Activated CD4-positive, CD25-positive, alpha-beta regulatory T cell treated with anti-CD3 and anti-CD28 coated beads, Interleukin-2, amount 50 U/mL, for 24 hours (primary cell): ENCODE data around the gene GOLGA8N.
"Not testable (repeated sequence)": the region's sequence is repeated elsewhere in the genome, so short reads cannot be mapped to it uniquely, and the experiment has no call there.

Experiments
- ATAC-seq, 2 donors: fragments of 150-1000 bp; cut with Tn5 transposase; one replicate each; pipeline ENCODE4 v1.10.0; 2021; ENCODE audit warnings: mild to moderate bottlenecking in 1 of 2, moderate library complexity in 1 of 2

The GOLGA8N gene

DNA sequence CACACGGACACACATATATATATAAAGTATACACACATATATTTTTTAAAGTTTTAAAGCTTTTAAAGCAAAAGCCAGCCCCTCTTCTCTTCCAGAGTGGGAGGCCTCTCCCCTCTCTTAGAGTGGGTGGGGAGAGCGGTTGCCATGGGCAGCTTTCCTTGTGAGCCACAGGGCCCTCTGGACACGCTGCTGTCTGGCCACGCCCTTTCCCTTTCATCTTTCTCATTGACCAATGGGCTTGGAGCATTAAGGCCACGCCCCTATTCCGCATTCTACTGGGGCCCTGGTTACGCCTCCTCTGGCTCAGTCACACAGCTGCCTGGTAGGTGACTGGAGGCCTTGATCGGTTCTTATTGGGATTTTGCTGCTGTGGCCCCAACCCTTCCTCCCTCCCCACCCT lies at the start of gene GOLGA8N:
Gene GOLGA8N, plus strand, starts transcription at position 306 of the 400 bp plus-strand sequence.
- not testable (repeated sequence) for ATAC-seq

DNA sequence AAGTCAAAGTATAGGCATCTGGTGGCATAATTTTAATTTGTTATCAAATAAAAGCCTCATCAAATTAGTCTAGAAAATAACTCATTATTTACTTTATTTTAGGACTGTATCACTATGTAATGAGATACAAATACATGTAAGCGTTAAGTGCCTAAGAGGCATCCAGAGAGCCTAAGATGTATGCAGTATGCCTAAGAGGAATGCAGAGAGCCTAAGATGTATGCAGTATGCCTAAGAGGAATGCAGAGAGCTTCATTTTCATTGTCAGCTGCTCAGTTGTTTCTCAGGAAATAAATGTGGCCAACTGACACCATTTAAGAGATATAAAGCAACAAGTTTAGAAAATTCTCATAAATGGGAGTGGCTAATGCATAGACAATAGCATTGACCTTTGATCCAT lies 49.8 kb upstream of the GOLGA8N start:
- ATAC-seq, result not testable (repeated sequence)

DNA sequence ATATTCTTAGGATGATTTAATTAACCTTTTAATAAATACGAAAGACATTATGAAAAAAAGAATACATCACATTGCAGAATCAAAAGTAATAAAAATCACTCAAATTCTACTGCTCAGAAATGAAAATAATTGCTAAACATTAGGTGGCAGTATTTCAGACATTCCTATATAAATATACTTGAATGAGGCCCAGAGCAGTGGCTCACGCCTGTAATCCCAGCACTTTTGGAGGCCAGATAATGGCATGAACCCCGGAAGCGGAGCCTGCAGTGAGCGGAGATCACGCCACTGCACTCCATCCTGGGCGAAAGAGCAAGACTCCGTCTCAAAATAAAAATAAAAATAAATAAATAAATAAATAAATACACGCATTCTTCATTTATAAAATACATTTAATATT lies 48.1 kb upstream of the GOLGA8N start:
- ATAC-seq, result not testable (repeated sequence)

DNA sequence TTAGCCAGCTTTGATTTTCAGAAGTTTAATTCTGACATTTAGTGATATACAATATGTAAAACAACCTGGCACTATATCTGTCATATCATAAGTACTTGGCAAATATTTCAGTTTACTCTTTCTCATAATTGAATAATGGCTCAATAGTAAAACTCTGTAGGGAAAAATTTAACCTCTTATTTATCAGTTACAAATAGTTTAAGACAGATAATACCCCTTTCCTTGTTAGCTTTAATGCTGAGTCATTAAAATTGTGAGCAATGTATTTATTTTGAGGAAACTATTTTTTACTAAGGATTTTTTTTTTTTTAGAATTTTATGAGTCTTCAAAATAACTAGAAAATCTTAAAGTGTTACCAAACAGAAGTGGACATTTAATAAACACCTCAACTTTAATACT lies 38.7 kb upstream of the GOLGA8N start:
- not testable (repeated sequence) for ATAC-seq

DNA sequence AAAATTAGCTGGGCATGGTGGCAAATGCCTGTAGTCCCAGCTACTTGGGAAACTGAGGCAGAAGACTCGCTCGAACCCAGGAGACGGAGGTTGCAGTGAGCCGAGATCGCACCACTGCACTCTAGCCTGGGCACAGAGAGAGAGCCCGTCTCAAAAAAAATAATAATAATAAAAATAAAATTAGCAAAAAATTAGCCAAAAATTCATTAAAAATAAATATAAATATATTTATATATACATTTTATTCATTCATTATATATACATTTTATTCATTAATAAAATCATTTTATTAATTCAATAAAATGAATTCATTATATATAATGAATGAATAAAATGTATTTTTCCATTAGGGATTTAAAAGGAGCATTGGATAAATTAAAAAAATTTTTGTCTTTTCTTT lies 31.1 kb upstream of the GOLGA8N start:
- ATAC-seq, result not testable (repeated sequence)

DNA sequence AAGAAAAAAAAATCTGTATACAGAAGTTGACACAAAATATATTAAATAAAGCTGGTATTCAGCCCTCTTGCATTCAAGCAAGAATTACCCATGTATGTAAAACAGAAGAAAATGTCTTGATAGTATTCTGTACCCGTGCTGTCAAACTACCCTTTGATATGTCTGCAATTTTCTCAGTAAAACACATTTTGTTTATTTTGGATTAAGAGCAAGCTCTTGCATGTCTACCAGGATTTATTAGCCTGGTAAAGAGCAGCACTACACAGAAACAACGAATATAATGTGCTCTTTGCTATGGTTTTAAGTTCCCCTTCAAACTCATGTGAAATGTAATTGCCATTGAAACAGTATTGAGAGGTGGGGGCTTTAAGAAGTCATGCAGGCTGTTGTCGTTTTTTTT lies 24.3 kb upstream of the GOLGA8N start:
- ATAC-seq, result not testable (repeated sequence)

DNA sequence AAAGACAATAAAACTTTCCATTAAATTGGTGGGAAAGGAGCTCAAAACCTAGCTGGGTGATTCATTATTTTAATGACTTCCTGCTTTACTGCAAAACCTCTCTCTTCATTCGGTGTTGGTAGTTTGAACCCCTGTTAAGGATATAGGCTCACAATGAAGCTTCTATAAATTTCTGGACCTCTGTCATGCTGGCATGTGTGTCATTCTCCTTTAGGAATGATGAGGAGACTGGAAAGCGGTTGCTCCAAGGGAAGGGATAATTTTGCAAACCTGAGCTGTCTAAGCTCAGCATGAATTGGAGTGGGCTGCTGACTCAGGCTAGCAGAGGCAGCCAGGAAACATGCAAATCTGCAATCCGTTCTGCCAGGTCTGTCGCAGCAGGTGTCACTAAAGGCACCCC lies 14.8 kb upstream of the GOLGA8N start:
- not testable (repeated sequence) for ATAC-seq

DNA sequence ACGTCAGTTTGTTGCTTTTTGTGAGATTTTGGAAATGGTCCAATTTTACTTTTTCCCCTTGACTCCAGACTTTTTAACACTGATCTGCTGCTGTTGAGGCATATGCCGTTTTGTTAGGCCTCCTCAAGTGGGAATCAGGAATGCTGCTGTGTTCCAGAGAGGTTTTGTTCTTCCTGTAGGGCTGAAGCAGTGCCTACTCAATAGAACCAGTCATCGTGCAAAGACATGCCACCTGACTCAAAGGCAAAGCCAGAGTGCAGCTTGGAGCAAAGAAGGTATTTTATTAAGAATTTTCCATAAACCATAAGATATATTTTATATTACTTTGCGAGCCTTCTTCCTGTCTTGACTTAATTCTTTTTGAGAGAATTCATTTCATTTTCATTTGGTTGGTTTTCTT lies 7.4 kb upstream of the GOLGA8N start:
- ATAC-seq, result not testable (repeated sequence)

DNA sequence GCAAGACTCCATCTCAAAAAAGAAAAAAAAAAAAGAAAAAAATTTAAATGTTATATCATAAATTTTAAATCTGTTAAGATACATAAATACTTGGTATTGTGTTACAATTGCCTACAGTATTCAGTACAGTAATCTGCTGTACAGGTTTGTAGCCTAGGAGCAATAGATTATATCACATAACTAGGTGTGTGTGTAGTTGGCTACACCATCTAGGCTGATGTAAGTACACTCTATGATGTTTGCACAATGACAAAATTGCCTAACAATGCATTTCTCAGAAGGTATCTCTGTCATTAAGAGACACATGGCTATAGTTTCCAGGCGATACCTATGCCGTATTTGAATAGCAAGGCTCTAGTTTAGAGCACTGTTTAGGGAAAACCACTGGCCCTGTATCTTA lies 16.3 kb downstream of the GOLGA8N start:
- not testable (repeated sequence) for ATAC-seq

DNA sequence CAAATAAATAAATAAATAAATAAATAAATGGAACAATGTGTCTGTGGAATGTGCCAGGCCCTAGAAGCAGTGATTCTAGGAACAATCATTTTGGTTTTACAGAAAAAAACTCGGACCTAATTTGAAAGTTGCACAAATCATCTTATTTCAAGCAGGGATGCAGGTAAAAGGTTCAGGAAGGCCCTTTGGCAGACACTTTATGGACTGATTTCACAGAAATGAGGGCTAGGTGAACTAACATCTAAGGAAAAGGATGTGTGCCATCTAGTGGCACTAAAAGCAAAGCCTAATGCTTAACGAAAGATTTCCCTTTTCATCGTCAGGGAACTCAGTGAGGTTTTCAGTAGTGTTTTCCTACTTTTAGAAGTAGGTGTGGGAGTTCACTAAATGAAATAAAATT lies 17.5 kb downstream of the GOLGA8N start:
- not testable (repeated sequence) for ATAC-seq

DNA sequence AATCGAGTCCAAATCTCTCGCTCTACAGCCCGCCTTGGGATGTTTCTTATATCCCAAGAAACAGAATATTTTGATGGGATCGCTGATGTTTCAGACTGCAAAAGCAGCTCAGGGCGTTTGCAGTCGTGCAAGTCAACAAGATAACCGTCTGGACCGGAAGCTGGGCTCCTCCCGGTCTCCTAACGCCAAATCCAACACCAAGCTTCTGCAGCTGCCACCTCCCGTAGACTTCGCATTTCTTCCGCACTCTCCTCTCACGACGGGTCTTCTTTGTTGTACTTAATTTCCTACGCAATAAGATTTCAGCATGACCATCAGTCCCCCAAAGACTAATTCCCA lies 21.4 kb downstream of the GOLGA8N start:
- peak; percentile 13 to 15 for ATAC-seq

DNA sequence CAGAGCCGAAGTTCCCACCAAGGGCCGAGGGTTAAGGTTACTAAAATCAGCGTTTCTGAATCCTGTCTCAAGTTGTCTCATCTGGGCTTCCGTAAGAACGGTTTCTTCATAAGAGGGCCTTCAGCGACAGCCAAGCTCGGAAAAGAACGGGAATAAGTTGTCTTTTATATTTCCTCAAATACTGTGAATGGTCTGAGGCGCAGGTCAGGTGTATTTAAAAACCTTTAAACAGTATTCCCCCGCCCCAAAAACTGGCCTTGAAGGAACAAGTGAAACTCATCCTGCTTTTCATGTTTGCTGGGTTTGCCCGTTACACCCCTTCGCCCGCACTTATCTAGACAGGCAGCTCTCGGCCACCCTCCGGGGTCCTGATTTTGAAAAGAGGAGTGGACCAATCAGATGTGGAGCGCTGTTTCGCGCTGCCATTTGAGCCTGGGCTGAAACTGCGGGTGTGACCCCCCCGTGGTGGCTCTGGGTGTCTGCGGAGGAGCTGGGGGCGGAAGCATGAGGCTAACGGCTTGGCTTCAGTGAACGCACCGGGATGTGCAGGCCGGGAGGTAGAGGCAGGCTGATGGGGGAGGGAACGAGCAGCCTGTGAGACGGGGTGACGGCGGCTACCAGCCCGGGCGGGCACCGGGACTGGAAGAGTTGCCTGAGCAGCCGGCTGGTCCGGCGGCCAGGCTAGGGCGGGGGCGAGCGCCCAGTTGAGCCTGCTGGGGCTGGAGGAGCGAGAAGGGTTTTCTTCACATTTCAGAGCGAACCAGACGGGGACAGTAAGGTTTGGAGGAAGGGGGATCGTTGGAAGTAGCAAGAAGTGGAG lies 22.0 kb downstream of the GOLGA8N start, which contains the start of gene ARHGAP11A:
Gene ARHGAP11A, plus strand, starts transcription at position 454 of the 820 bp plus-strand sequence. CDS start 708 bp downstream, outside the sequence.
- ATAC-seq, result peak; percentile 87 to 89

DNA sequence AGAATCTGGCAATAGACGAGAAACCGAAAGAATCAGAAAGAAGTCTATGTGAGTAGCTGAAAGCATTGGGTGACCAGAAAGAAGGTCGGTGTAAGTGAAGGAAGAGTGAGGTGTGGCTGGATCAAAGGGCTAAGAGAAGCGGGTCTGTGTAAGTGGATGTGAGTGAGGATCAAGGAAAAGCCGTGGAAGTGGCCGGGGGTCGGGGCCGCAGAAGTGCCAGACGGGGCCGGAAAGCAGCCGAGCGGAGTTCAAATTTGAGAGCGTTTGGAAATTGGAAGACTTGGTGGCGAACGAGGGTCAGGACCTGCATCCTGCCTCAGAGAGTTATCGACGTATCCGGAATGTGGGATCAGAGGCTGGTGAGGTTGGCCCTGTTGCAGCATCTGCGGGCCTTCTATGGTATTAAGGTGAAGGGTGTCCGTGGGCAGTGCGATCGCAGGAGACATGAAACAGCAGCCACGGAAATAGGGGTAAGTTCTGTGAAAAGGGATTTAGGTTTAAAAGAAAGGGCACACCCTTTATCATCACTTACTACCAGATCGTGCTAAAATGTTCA lies 22.7 kb downstream of the GOLGA8N start:
- ATAC-seq, result peak; percentile 12 to 15

DNA sequence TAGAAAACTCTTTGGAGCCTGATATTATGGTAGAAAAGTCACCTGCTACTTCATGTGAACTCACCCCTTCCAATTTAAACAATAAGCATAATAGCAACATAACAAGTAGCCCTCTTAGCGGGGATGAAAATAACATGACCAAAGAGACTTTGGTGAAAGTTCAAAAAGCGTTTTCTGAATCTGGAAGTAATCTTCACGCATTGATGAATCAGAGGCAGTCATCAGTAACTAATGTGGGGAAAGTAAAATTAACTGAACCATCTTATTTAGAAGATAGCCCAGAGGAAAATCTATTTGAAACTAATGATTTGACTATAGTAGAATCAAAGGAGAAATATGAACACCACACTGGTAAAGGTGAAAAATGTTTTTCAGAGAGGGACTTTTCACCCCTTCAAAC lies 43.2 kb downstream of the GOLGA8N start:
- no peak for ATAC-seq

DNA sequence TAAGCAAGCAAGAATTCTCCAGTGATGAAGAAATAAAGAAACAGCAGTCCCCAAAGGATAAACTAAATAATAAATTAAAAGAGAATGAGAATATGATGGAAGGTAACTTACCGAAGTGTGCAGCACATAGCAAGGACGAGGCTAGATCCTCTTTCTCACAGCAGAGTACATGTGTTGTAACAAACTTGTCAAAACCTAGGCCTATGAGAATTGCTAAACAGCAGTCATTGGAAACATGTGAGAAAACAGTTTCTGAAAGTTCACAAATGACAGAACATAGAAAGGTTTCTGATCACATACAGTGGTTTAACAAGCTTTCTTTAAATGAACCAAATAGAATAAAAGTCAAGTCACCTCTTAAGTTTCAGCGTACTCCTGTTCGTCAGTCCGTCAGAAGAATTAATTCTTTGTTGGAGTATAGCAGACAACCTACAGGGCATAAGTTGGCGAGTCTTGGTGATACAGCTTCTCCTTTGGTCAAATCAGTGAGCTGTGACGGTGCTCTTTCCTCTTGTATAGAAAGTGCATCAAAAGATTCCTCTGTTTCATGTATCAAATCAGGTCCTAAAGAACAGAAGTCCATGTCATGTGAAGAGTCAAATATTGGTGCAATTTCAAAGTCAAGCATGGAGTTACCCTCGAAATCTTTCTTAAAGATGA lies 43.8 kb downstream of the GOLGA8N start:
- no peak for ATAC-seq

DNA sequence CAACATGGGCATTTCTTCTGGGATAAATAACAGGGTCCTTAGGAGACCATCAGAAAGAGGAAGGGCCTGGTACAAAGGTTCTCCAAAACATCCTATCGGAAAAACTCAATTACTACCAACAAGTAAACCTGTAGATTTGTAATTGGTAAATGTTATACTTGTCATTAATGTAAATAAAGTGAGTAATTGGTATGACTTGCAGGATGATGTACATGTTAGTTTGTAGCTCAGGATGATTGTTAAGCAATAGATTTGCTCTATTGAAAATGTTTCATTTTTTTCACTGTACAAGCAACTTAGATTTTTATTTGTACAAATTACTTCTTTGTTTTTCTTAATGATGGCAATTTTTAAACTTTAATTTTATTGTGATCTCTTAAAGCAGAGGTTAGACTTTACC lies 44.4 kb downstream of the GOLGA8N start:
- ATAC-seq, result no peak

DNA sequence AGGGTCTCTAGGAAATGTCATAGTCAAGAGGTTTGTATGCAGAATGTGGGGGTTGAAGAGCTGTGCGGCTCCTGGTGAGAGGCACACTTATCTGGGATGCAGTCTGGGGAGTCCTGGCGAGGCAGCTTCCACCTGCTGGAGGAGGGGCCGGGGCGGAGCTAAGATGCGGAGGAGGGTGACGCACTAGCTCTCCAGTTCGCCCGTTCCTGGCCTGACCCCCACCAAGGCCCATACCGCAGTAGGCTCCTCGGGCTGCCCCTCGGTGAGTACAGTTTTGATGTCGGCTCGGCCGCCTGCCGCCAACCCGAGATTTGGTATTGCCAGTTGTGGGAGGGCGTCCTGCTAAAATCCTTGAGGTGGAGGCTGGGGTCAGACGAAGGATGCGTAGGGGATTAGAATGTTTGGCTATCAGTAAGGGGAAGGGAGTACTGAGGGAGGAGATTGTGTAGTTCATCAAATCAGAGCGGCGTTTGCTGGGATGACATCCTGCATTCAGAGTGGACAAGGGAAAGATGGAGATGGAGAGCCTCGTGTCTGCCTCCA lies 48.3 kb downstream of the GOLGA8N start, which contains the start of gene SCG5:
Gene SCG5, plus strand, starts transcription at position 194 of the 543 bp plus-strand sequence. CDS start 1,883 bp downstream, outside the sequence.
- no peak for ATAC-seq

DNA sequence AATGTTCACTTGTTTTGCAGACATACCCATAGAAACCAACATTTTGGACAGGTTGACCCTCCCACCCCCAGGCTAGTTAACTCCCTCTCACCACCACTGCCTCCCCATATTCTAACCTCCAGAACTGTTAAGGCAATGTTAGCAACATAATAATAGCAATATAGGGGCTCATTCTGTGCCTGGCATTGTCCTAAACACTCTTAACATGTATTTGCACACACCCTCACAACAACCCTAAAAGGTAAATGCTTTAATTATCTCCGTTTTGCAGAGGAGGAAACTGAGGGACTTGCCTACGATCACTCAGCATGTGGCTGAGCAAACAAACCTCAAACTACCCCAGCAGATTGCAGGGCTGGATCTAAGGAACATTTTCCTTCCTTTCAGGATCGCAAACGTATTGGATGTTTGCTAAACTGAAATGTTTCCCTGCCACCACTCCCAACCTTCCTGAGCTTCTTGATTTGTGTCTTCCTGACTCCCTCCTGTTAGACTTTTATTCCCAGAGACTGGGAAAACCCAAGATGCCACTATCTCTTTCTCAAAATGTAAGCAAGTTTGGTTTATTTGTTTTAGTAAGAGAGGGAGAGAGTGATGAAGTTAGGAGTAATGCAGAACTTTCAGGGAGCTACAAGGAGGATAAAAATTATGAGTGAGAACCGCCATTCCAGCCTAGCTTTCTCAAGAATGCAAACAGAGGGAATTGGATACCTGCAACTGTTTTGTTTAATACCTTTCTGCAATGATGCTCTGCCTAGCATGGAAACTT lies 49.6 kb downstream of the GOLGA8N start:
- ATAC-seq, result no peak

DNA sequence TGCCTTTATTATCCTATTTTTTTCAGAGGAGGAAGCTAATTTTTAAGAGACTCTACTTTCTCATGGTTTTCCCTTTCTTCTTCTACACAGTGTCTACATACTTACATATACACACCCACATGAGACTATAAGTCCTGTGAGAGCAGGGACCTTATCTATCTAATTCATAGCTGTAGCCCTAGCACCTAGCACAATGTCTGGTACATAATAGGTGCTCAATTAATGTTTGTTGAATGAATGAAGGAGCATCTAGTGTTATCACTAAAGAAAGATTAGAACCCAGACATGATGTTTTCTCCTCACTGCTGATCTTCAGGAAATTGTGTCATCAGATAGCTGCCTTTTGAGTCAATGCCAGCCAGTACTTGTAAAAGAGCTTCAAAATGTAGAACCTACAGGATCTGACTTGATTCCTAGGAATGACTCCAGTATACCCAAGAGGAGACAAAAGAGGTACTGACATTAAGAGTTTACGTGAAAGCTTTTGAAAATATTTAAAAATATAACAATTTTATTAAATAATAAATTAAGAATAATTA lies 50.7 kb downstream of the GOLGA8N start:
- ATAC-seq, result no peak

DNA sequence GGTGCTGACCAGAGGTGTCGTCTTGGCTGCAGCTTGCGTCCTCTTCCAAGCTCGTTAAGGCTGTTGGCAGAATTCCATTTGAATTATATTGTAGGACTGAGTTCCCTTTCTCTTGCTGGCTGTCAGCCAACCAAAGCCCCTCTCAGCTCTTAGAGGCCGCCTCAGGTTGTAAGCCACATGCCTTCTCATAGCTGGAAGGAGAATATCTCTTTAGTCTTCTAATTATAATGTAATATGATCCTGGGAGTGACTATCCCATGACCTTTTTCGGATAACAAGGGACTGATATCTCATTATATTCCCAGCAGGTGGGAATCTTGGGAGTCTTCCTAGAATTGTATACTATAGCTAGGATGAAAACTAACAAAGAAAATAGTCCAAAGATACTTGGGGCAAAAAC lies 53.0 kb downstream of the GOLGA8N start:
- ATAC-seq, result no peak

DNA sequence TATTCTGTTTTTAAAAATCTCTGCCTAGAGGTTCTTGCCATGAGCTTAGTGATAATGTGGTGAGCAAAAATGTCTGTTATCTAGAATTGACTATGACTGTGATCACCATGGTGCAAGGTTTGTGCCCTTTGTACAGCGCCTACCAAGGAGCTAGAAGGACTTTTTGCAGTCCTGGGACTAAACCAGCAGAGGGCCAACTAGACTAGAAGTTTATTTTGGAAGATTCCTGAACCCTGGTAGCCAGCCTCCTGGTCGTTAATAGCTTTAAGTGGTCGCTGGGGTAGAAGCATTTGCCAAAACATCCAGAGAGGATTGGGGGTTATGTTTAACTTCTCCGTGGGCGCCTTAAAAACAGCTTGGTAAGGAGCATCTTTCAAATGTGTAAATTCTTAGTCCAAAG lies 56.1 kb downstream of the GOLGA8N start:
- ATAC-seq, result no peak

DNA sequence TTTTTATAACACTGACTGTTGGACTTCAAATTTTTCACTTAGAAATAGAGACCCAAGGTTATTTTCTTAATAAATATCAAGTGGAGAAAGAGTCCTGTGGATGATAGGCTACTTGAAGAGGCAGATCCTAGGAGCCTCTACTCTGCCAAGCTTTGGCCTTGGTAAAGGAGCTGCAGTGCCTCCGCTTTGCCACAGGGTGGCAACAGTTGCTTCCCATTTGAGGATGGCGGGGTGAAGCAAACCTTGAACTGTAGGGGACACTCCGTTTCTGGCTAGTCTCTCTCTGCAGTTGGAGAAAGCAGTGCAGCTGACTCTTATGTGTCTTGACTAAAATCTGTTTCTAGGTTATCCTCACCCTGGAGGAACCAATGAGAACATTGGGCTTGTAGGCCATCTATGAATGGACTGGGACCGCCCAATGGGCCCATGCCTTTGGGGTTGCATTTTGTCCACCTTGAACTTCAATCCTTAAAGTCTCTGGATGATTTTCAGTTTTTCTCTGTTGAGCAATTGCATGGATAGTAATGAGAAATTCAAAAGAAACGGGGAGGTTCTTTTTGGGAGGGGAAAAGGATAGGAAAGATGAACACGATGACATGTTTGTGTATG lies 58.1 kb downstream of the GOLGA8N start:
- peak; percentile 51 to 53 for ATAC-seq
